ENCODE measurements around the gene MSRB3. TPM values are rescaled to one million over a fixed set of nuclear protein-coding genes. Genes with fewer than 3 reads are reported as not detected.
"Not testable (repeated sequence)": the region's sequence is repeated elsewhere in the genome, so short reads cannot be mapped to it uniquely, and the experiment has no call there.

The MSRB3 gene
- total RNA-seq, 6 donors from 2014 or later, result 15.7 to 76.3 (median 30.4) TPM

GRCh38 chr12:65477721-65478120, 199.2 kb downstream of the MSRB3 start:
- no peak overlapping the region for H3K4me3 ChIP-seq
- no peaks in the 10 kb centered on the region for H3K9me3 ChIP-seq
- no peaks in the 10 kb centered on the region for H3K4me1 ChIP-seq
- no peaks in the 10 kb centered on the region for H3K36me3 ChIP-seq
- TF ChIP-seq CTCF (IDR thresholded peaks at IDR 0.05), result no peak
- no peak for TF ChIP-seq POLR2AphosphoS5 (IDR thresholded peaks at IDR 0.05)
- TF ChIP-seq EP300 (IDR thresholded peaks at IDR 0.05), result no peak
- no peak for TF ChIP-seq POLR2A (IDR thresholded peaks at IDR 0.05)
- ATAC-seq (ENCODE audit: low FRiP score in 2 of 2) (no peak), DNase-seq (no peak)
- no peaks in the 10 kb centered on the region for H3K27me3 ChIP-seq
- H3K27ac ChIP-seq, result no peak overlapping the region

GRCh38 chr12:65483891-65484516, 205.5 kb downstream of the MSRB3 start:
- WGBS, 2 donors, result 81 to 98% methylated on average over 3 of the region's 3 CpGs
- not testable (repeated sequence) for ATAC-seq (ENCODE audit: low FRiP score in 2 of 2); H3K4me1 ChIP-seq; H3K4me3 ChIP-seq; H3K27me3 ChIP-seq; H3K27ac ChIP-seq; DNase-seq; H3K36me3 ChIP-seq
- H3K9me3 ChIP-seq, result peaks cover 6 to 16% (median 12%) of the 10 kb centered on the region in 4 donors

- no peak overlapping the region for H3K4me3 ChIP-seq
- no peak overlapping the region for H3K27ac ChIP-seq
- ATAC-seq (ENCODE audit: low FRiP score in 2 of 2) (no peak), DNase-seq (no peak)
- TF ChIP-seq CTCF (IDR thresholded peaks at IDR 0.05) (no peak), POLR2AphosphoS5 (IDR thresholded peaks at IDR 0.05) (no peak), POLR2A (IDR thresholded peaks at IDR 0.05) (no peak), EP300 (IDR thresholded peaks at IDR 0.05) (no peak)
- H3K36me3 ChIP-seq, result no peaks in the 10 kb centered on the region
- H3K4me1 ChIP-seq, result no peaks in the 10 kb centered on the region
- no peaks in the 10 kb centered on the region for H3K27me3 ChIP-seq
- WGBS, 2 donors, result 93 to 96% methylated on average over 4 of the region's 4 CpGs
- H3K9me3 ChIP-seq, result peaks cover 6 to 14% (median 10%) of the 10 kb centered on the region in 4 donors
Measured at GRCh38 chr12:65488197-65488596, 209.7 kb downstream of the MSRB3 start.

GRCh38 chr12:65490250-65490649, 211.8 kb downstream of the MSRB3 start:
- no peaks in the 10 kb centered on the region for H3K9me3 ChIP-seq
- ATAC-seq (ENCODE audit: low FRiP score in 2 of 2), result no peak
- no peak for TF ChIP-seq EP300 (IDR thresholded peaks at IDR 0.05)
- no peak for TF ChIP-seq CTCF (IDR thresholded peaks at IDR 0.05)
- no peak for TF ChIP-seq POLR2AphosphoS5 (IDR thresholded peaks at IDR 0.05)
- no peak for TF ChIP-seq POLR2A (IDR thresholded peaks at IDR 0.05)

GRCh38 chr12:65492998-65493912, 214.8 kb downstream of the MSRB3 start:
- no peaks in the 10 kb centered on the region for H3K9me3 ChIP-seq
- no peak for ATAC-seq (ENCODE audit: low FRiP score in 2 of 2)
- no peak overlapping the region for H3K4me3 ChIP-seq
- DNase-seq, result no peak
- TF ChIP-seq POLR2AphosphoS5 (IDR thresholded peaks at IDR 0.05), result no peak
- no peak overlapping the region for H3K27ac ChIP-seq
- H3K36me3 ChIP-seq, result no peaks in the 10 kb centered on the region
- H3K27me3 ChIP-seq, result no peaks in the 10 kb centered on the region
- 67 to 96% methylated on average over 1 of the region's 1 CpG for WGBS, 2 donors
- H3K4me1 ChIP-seq, result peaks cover 0 to 25% (median 3%) of the 10 kb centered on the region in 4 donors

More at GRCh38 chr12:65490250-65490649, 211.8 kb downstream of the MSRB3 start:
- Histone ChIP-seq H3K27me3 (no peaks in the 10 kb centered on the region), H3K4me3 (no peak overlapping the region), H3K36me3 (no peaks in the 10 kb centered on the region), H3K4me1 (peaks cover 0 to 5% (median 0%) of the 10 kb centered on the region in 4 donors), H3K27ac (no peak overlapping the region)
- DNase-seq, result no peak
